SK-N-SH treated with all-trans-retinoic acid at 6 μM for 48 hours (cell line): Measurements from ENCODE around the gene KYAT1.

Source experiments
- ATAC-seq: fragments of 200-7000 bp; cut with Tn5 transposase; 3 replicates; pipeline ENCODE4 v1.9.1; 2020; ENCODE audit warnings: mild to moderate bottlenecking, moderate library complexity
- ARNTL ChIP-seq: fragments of 450-650 bp; formaldehyde crosslinking; IDR thresholded peaks from 2 replicates; pipeline ENCODE4 v1.5.0; 2020; ENCODE audit warnings: low read depth, mild to moderate bottlenecking, moderate library complexity, borderline replicate concordance
- BACH2 ChIP-seq: fragments of 250-450 bp; sonication (Bioruptor Pico); IDR thresholded peaks from 2 replicates; pipeline ENCODE4 v1.9.0; 2021; ENCODE audit warnings: mild to moderate bottlenecking, borderline replicate concordance
- CREB5 ChIP-seq: fragments of 250-450 bp; sonication (Bioruptor Pico); IDR thresholded peaks from 2 replicates; pipeline ENCODE4 v1.5.1; 2020; ENCODE audit warnings: low read depth, mild to moderate bottlenecking, moderate library complexity
- CSDC2 ChIP-seq: fragments of 250-450 bp; sonication (Bioruptor Pico); IDR thresholded peaks from 2 replicates; pipeline ENCODE4 v1.5.0; 2020; ENCODE audit warnings: mild to moderate bottlenecking, moderate library complexity
- CSRNP3 ChIP-seq: fragments of 250-450 bp; sonication (Bioruptor Pico); IDR thresholded peaks from 2 replicates; pipeline ENCODE4 v1.5.1; 2021; ENCODE audit warnings: mild to moderate bottlenecking, moderate library complexity
- ESRRG ChIP-seq: fragments of 250-450 bp; sonication (Bioruptor Pico); IDR thresholded peaks from 2 replicates; pipeline ENCODE4 v1.6.1; 2021; ENCODE audit warnings: mild to moderate bottlenecking
- GLIS3 ChIP-seq: fragments of 250-450 bp; sonication (Bioruptor Pico); IDR thresholded peaks from 2 replicates; pipeline ENCODE4 v1.5.0; 2020; ENCODE audit warnings: mild to moderate bottlenecking, moderate library complexity
- OSR1 ChIP-seq: fragments of 250-450 bp; sonication (Bioruptor Pico); IDR thresholded peaks from 2 replicates; pipeline ENCODE4 v1.8.0; 2022; ENCODE audit warnings: moderate library complexity, mild to moderate bottlenecking, inconsistent platforms
- PATZ1 ChIP-seq: fragments of 250-450 bp; sonication (Bioruptor Pico); IDR thresholded peaks from 2 replicates; pipeline ENCODE4 v1.8.0; 2020; ENCODE audit warnings: mild to moderate bottlenecking, moderate library complexity, borderline replicate concordance
- PPARA ChIP-seq: fragments of 250-450 bp; sonication (Bioruptor Pico); IDR thresholded peaks from 2 replicates; pipeline ENCODE4 v1.5.0; 2020; ENCODE audit warnings: mild to moderate bottlenecking, borderline replicate concordance
- RARB ChIP-seq: fragments of 250-450 bp; sonication (Bioruptor Pico); IDR thresholded peaks from 2 replicates; pipeline ENCODE4 v1.8.0; 2021; ENCODE audit warnings: mild to moderate bottlenecking, moderate library complexity
- TCF4 ChIP-seq: fragments of 250-450 bp; sonication (Bioruptor Pico); IDR thresholded peaks from 2 replicates; pipeline ENCODE4 v1.8.0; 2021; ENCODE audit warnings: mild to moderate bottlenecking, moderate library complexity, borderline replicate concordance
- TOX ChIP-seq: fragments of 250-450 bp; sonication (Bioruptor Pico); IDR thresholded peaks from 2 replicates; pipeline ENCODE4 v1.8.0; 2021; ENCODE audit warnings: mild to moderate bottlenecking, moderate library complexity, borderline replicate concordance
- TSHZ2 ChIP-seq: fragments of 250-450 bp; sonication (Bioruptor Pico); IDR thresholded peaks from 2 replicates; pipeline ENCODE4 v1.5.0; 2020; ENCODE audit warnings: mild to moderate bottlenecking, moderate library complexity
- ZC3H10 ChIP-seq: fragments of 250-450 bp; sonication (Bioruptor Pico); IDR thresholded peaks from 2 replicates; pipeline ENCODE4 v1.5.1; 2021; ENCODE audit warnings: mild to moderate bottlenecking, moderate library complexity
- ZFP3 ChIP-seq: fragments of 250-450 bp; sonication (Bioruptor Pico); IDR thresholded peaks from 2 replicates; pipeline ENCODE4 v1.5.0; 2020; ENCODE audit warnings: mild to moderate bottlenecking, moderate library complexity
- ZFP30 ChIP-seq: fragments of 450-650 bp; formaldehyde crosslinking; IDR thresholded peaks from 2 replicates; pipeline ENCODE4 v1.5.0; 2022; ENCODE audit warnings: mild to moderate bottlenecking, moderate library complexity
- ZNF565 ChIP-seq: fragments of 450-650 bp; formaldehyde crosslinking; conservative IDR thresholded peaks from 2 replicates; pipeline ENCODE4 v1.5.0; 2020; ENCODE audit warnings: low read depth, mild to moderate bottlenecking, moderate library complexity
- ZNF70 ChIP-seq: fragments of 450-650 bp; formaldehyde crosslinking; IDR thresholded peaks from 2 replicates; pipeline ENCODE4 v1.5.0; 2020; ENCODE audit warnings: mild to moderate bottlenecking, moderate library complexity
- ZNF8 ChIP-seq: fragments of 450-650 bp; formaldehyde crosslinking; IDR thresholded peaks from 2 replicates; pipeline ENCODE4 v1.5.0; 2020; ENCODE audit warnings: mild to moderate bottlenecking, moderate library complexity
- TF ChIP-seq, protein P1 (sequence below): fragments of 250-450 bp; sonication (Bioruptor Pico); IDR thresholded peaks from 2 replicates; pipeline ENCODE4 v1.8.0; 2021; ENCODE audit warnings: low read depth, mild to moderate bottlenecking, moderate library complexity, borderline replicate concordance

The KYAT1 gene

DNA sequence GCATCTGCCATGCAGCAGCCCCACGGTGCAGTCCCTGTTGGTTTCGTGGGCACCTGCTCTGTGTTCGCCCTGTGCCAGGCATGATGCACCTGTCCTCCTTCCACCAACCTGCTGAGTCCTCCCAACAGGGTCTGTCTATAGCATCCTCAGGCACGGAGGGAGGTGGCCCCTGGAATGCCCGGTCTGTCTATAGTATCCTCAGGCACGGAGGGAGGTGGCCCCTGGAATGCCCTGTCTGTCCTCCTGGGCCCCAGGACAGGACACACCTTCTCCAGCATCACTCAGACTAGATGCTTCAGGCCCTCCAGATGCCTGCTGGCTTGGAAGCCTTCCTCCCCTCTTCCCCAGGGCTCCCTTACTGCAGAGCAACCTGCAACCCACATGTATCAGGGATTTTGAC lies 29.2 kb upstream of the KYAT1 start:
- TF ChIP-seq TSHZ2 (no peak), ZC3H10 (CRISPR knock-in tag) (no peak), PATZ1 (CRISPR knock-in tag) (no peak), ESRRG (no peak)

DNA sequence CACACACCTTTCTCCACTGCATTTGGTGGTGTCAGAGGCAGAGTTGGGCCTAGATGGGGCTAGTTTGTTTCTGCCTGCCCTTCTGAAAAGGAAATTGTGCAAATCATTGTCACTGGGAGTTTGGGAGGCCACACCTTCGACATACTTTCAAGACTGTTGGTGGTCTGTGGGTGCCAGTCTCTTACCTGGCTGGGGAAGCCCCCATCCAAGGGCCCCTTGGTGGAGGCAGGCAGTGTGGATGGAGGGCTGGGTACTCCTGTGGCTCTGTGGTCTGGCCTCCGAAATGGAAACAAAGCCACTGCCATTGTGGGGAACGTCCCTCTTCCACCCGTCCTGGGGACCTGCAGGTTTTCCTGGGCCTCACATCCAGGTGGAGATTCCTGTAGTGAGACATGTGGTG lies 28.1 kb upstream of the KYAT1 start:
- TF ChIP-seq BACH2 (CRISPR knock-in tag) (no peak), ZNF70 (CRISPR knock-in tag) (no peak), CREB5 (CRISPR knock-in tag) (no peak), TOX (CRISPR knock-in tag) (no peak), RARB (CRISPR knock-in tag) (no peak), PPARA (no peak), ZFP30 (CRISPR knock-in tag) (no peak), ARNTL (no peak), TCF4 (CRISPR knock-in tag) (no peak), ZNF565 (CRISPR knock-in tag) (no peak), ZC3H10 (CRISPR knock-in tag) (no peak), ESRRG (no peak), ZNF8 (no peak), CSRNP3 (CRISPR knock-in tag) (no peak), ZFP3 (CRISPR knock-in tag) (no peak), TSHZ2 (no peak), CSDC2 (no peak)
- TF ChIP-seq, protein P1, sequence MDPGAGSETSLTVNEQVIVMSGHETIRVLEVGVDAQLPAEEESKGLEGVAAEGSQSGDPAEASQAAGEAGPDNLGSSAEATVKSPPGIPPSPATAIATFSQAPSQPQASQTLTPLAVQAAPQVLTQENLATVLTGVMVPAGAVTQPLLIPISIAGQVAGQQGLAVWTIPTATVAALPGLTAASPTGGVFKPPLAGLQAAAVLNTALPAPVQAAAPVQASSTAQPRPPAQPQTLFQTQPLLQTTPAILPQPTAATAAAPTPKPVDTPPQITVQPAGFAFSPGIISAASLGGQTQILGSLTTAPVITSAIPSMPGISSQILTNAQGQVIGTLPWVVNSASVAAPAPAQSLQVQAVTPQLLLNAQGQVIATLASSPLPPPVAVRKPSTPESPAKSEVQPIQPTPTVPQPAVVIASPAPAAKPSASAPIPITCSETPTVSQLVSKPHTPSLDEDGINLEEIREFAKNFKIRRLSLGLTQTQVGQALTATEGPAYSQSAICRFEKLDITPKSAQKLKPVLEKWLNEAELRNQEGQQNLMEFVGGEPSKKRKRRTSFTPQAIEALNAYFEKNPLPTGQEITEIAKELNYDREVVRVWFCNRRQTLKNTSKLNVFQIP (CRISPR knock-in tag): no peak
- no peak for ATAC-seq

More for the DNA sequence above, 29.2 kb upstream of the KYAT1 start:
- peak; percentile 17 for ATAC-seq

DNA sequence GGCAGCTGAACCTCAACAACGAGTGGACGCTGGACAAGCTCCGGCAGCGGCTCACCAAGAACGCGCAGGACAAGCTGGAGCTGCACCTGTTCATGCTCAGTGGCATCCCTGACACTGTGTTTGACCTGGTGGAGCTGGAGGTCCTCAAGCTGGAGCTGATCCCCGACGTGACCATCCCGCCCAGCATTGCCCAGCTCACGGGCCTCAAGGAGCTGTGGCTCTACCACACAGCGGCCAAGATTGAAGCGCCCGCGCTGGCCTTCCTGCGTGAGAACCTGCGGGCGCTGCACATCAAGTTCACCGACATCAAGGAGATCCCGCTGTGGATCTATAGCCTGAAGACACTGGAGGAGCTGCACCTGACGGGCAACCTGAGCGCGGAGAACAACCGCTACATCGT lies 26.6 kb upstream of the KYAT1 start:
- ATAC-seq: no peak
- TF ChIP-seq PATZ1 (CRISPR knock-in tag) (no peak), TOX (CRISPR knock-in tag) (no peak), OSR1 (CRISPR knock-in tag) (no peak), ZNF8 (no peak), ESRRG (no peak), ZC3H10 (CRISPR knock-in tag) (no peak), RARB (CRISPR knock-in tag) (no peak), GLIS3 (CRISPR knock-in tag) (no peak), TCF4 (CRISPR knock-in tag) (no peak), CSRNP3 (CRISPR knock-in tag) (no peak)
